IPS DF 19.7 (cell line): ENCODE results near the gene EPHA10.
A peak's percentile ranks its signal among the peaks of the same experiment; 100 is the strongest.
"Not testable (repeated sequence)": the region's sequence is repeated elsewhere in the genome, so short reads cannot be mapped to it uniquely, and the experiment has no call there.

Experiments used
- DNase-seq: peaks from one replicate; pipeline ENCODE4 v3.0.0-alpha.2; 2013; ENCODE audit warnings: low read depth, low spot score

EPHA10 gene

GRCh38 chr1:37717631-37718030 lies 47.3 kb downstream of the EPHA10 start:
- DNase-seq: no peak

GRCh38 chr1:37716321-37716720 lies 48.6 kb downstream of the EPHA10 start:
- no peak for DNase-seq

- DNase-seq: no peak
Observed at GRCh38 chr1:37714689-37715088, 50.2 kb downstream of the EPHA10 start.

GRCh38 chr1:37714226-37714625 lies 50.7 kb downstream of the EPHA10 start:
- DNase-seq: no peak

- DNase-seq: no peak
Observed at GRCh38 chr1:37708471-37708870, 56.4 kb downstream of the EPHA10 start.

GRCh38 chr1:37705399-37705798 lies 59.5 kb downstream of the EPHA10 start:
- no peak for DNase-seq

- no peak for DNase-seq
Observed at GRCh38 chr1:37704966-37705365, 60.0 kb downstream of the EPHA10 start.

- DNase-seq: no peak
Observed at GRCh38 chr1:37703061-37703460, 61.9 kb downstream of the EPHA10 start.

GRCh38 chr1:37701051-37701450 lies 63.9 kb downstream of the EPHA10 start:
- DNase-seq: no peak

- no peak for DNase-seq
Observed at GRCh38 chr1:37699147-37699546, 65.8 kb downstream of the EPHA10 start.

GRCh38 chr1:37697737-37698136 lies 67.2 kb downstream of the EPHA10 start:
- DNase-seq: no peak

GRCh38 chr1:37697090-37697489 lies 67.8 kb downstream of the EPHA10 start:
- DNase-seq: no peak

- no peak for DNase-seq
Observed at GRCh38 chr1:37692834-37693175, 72.1 kb downstream of the EPHA10 start.

- DNase-seq: peak; percentile 86
Observed at GRCh38 chr1:37692078-37692833, 72.7 kb downstream of the EPHA10 start, which contains the start of gene CDCA8. Gene CDCA8, plus strand, starts transcription at chr1:37692516. Its CDS starts 175 bp downstream, at chr1:37692691.

GRCh38 chr1:37691497-37692077 lies 73.3 kb downstream of the EPHA10 start:
- DNase-seq: no peak

GRCh38 chr1:37688926-37689325 lies 76.0 kb downstream of the EPHA10 start:
- DNase-seq: no peak

- not testable (repeated sequence) for DNase-seq
Observed at GRCh38 chr1:37687764-37688163, 77.2 kb downstream of the EPHA10 start.

GRCh38 chr1:37685722-37686121 lies 79.2 kb downstream of the EPHA10 start:
- DNase-seq: no peak

- DNase-seq: not testable (repeated sequence)
Observed at GRCh38 chr1:37684182-37684581, 80.7 kb downstream of the EPHA10 start.

- DNase-seq: no peak
Observed at GRCh38 chr1:37682334-37682987, 82.5 kb downstream of the EPHA10 start.

GRCh38 chr1:37680933-37681332 lies 84.0 kb downstream of the EPHA10 start:
- no peak for DNase-seq

GRCh38 chr1:37677808-37678207 lies 87.1 kb downstream of the EPHA10 start:
- no peak for DNase-seq

GRCh38 chr1:37677143-37677439 lies 87.8 kb downstream of the EPHA10 start:
- no peak for DNase-seq
